COLO829 (cell line): ENCODE results near the gene RYR2.

Experiments used
- DNase-seq: peaks from one replicate; pipeline ENCODE4 v3.0.0; 2012; ENCODE audit warnings: low spot score

The RYR2 gene

GRCh38 chr1:237457573-237457972, 415.6 kb downstream of the RYR2 start:
- no peak for DNase-seq

- no peak for DNase-seq
Observed at GRCh38 chr1:237467320-237467719, 425.3 kb downstream of the RYR2 start.

- DNase-seq: no peak
Observed at GRCh38 chr1:237470712-237471338, 428.8 kb downstream of the RYR2 start.

GRCh38 chr1:237471377-237471776, 429.4 kb downstream of the RYR2 start:
- no peak for DNase-seq

GRCh38 chr1:237471956-237472355, 430.0 kb downstream of the RYR2 start:
- no peak for DNase-seq

- DNase-seq: no peak
Observed at GRCh38 chr1:237473854-237474253, 431.9 kb downstream of the RYR2 start.

- no peak for DNase-seq
Observed at GRCh38 chr1:237478082-237478481, 436.1 kb downstream of the RYR2 start.

GRCh38 chr1:237478842-237479241, 436.9 kb downstream of the RYR2 start:
- no peak for DNase-seq

GRCh38 chr1:237482777-237483176, 440.8 kb downstream of the RYR2 start:
- no peak for DNase-seq

GRCh38 chr1:237492359-237492758, 450.4 kb downstream of the RYR2 start:
- no peak for DNase-seq

- DNase-seq: no peak
Observed at GRCh38 chr1:237500566-237500965, 458.6 kb downstream of the RYR2 start.

- no peak for DNase-seq
Observed at GRCh38 chr1:237503292-237503691, 461.3 kb downstream of the RYR2 start.

- no peak for DNase-seq
Observed at GRCh38 chr1:237507005-237507404, 465.0 kb downstream of the RYR2 start.

- no peak for DNase-seq
Observed at GRCh38 chr1:237509748-237510147, 467.8 kb downstream of the RYR2 start.

GRCh38 chr1:237525102-237525501, 483.1 kb downstream of the RYR2 start:
- DNase-seq: no peak

GRCh38 chr1:237527761-237528160, 485.8 kb downstream of the RYR2 start:
- no peak for DNase-seq

- no peak for DNase-seq
Observed at GRCh38 chr1:237528545-237528944, 486.6 kb downstream of the RYR2 start.

- no peak for DNase-seq
Observed at GRCh38 chr1:237539055-237539454, 497.1 kb downstream of the RYR2 start.

- DNase-seq: no peak
Observed at GRCh38 chr1:237542525-237543418, 500.8 kb downstream of the RYR2 start.

- no peak for DNase-seq
Observed at GRCh38 chr1:237553078-237553477, 511.1 kb downstream of the RYR2 start.

- DNase-seq: no peak
Observed at GRCh38 chr1:237556911-237557310, 514.9 kb downstream of the RYR2 start.

- DNase-seq: peak; percentile 45
Observed at GRCh38 chr1:237562242-237562823, 520.3 kb downstream of the RYR2 start.

GRCh38 chr1:237565236-237565635, 523.3 kb downstream of the RYR2 start:
- DNase-seq: no peak
